H1 (cell line): Measurements from ENCODE around the gene GDF2. TPM values are rescaled to one million over a fixed set of nuclear protein-coding genes. Genes with fewer than 3 reads are reported as not detected.

Experiments
- CTCF ChIA-PET: fragments of 300-600 bp; sonication (Branson Sonifier 250); formaldehyde crosslinking; loops from one replicate; lab custom pipeline; 2021; ENCODE audit not compliant: partially characterized antibody; lab: Charles Lee
- POLR2A ChIA-PET: fragments of 300-600 bp; sonication (Branson Sonifier 250); formaldehyde crosslinking; loops from one replicate; lab custom pipeline; 2021; ENCODE audit warnings: inconsistent platforms; ENCODE audit not compliant: partially characterized antibody; lab: Charles Lee
- DNase-seq, 2 experiments: peaks; one replicate each; pipeline versions ENCODE4 v3.0.0 to v3.0.0-alpha.2; 2010 to 2022; ENCODE audit warnings: low spot score in 2 of 2, low read depth in 1 of 2, mixed read lengths in 1 of 2
- FAIRE-seq: peaks from 2 replicates; lab custom pipeline; 2011; peaks lifted over from hg19 to GRCh38; lab: Jason Lieb, UNC
- H2AFZ ChIP-seq: 2 replicates; pipeline ENCODE4 v1.8.1; 2012; ENCODE audit warnings: low read length, inconsistent platforms
- H2AK5ac ChIP-seq: 2 replicates; pipeline ENCODE4 v1.6.1; 2013; ENCODE audit warnings: low read depth, low read length
- H2BK120ac ChIP-seq: replicated peaks from 2 replicates; pipeline ENCODE3; 2013; ENCODE audit warnings: low read depth, low read length, inconsistent platforms
- H2BK12ac ChIP-seq: 2 replicates; pipeline ENCODE4 v1.6.1; 2013; ENCODE audit warnings: low read depth, low read length
- H2BK15ac ChIP-seq: 2 replicates; pipeline ENCODE4 v1.6.1; 2013; ENCODE audit warnings: low read length
- H2BK20ac ChIP-seq: 2 replicates; pipeline ENCODE4 v1.6.1; 2013; ENCODE audit warnings: low read length
- H2BK5ac ChIP-seq: 2 replicates; pipeline ENCODE4 v1.6.1; 2013; ENCODE audit warnings: low read depth, low read length
- H3K14ac ChIP-seq: 2 replicates; pipeline ENCODE4 v1.6.1; 2013; ENCODE audit warnings: inconsistent platforms; ENCODE audit not compliant: insufficient read length
- H3K18ac ChIP-seq: 2 replicates; pipeline ENCODE4 v1.6.1; 2013; ENCODE audit warnings: low read length; ENCODE audit errors: extremely low read depth
- H3K23ac ChIP-seq: 2 replicates; pipeline ENCODE4 v1.6.1; 2013; ENCODE audit warnings: inconsistent platforms; ENCODE audit not compliant: insufficient read length
- H3K23me2 ChIP-seq: 2 replicates; pipeline ENCODE4 v1.6.1; 2013; ENCODE audit warnings: low read depth, low read length
- H3K27ac ChIP-seq: 2 replicates; pipeline ENCODE4 v1.6.1; 2011; ENCODE audit warnings: low read depth, low read length, inconsistent platforms
- H3K27me3 ChIP-seq, 4 experiments: replicated peaks in 1 of 4; 1 replicate in 1 of 4; 2 replicates in 3 of 4; pipeline versions ENCODE4 v1.6.1 to v1.8.1; 2011 to 2013; ENCODE audit warnings: low read length in 3 of 4, mild to moderate bottlenecking in 3 of 4, inconsistent platforms in 2 of 4, mixed read lengths in 2 of 4, moderate library complexity in 1 of 4; ENCODE audit not compliant: control insufficient read depth in 3 of 4, insufficient read depth in 3 of 4; ENCODE audit errors: extremely low read depth in 1 of 4
- H3K36me3 ChIP-seq, 4 experiments: 2 replicates each; pipeline versions ENCODE4 v1.6.1 to v1.8.1; 2011 to 2013; ENCODE audit warnings: mild to moderate bottlenecking in 4 of 4, low read length in 3 of 4, moderate library complexity in 2 of 4, control low read depth in 1 of 4, inconsistent platforms in 1 of 4; ENCODE audit not compliant: insufficient read depth in 4 of 4, control insufficient read depth in 2 of 4
- H3K4ac ChIP-seq: replicated peaks from 2 replicates; pipeline ENCODE3; 2013; ENCODE audit warnings: low read length, low read depth, mixed read lengths, inconsistent platforms; ENCODE audit not compliant: insufficient read length
- H3K4me1 ChIP-seq, 4 experiments: replicated peaks in 1 of 4; 1 replicate in 1 of 4; 2 replicates in 3 of 4; pipeline versions ENCODE4 v1.6.1 to v1.8.1; 2011 to 2013; ENCODE audit warnings: low read length in 3 of 4, inconsistent platforms in 2 of 4, mixed read lengths in 1 of 4; ENCODE audit not compliant: insufficient read depth in 4 of 4, control insufficient read depth in 3 of 4
- H3K4me2 ChIP-seq, 2 experiments: 2 replicates each; pipeline versions ENCODE4 v1.6.1 to v1.8.1; 2011 to 2013; ENCODE audit warnings: low read depth in 2 of 2, low read length in 2 of 2, control low read depth in 1 of 2, inconsistent platforms in 1 of 2, mild to moderate bottlenecking in 1 of 2; ENCODE audit not compliant: insufficient read depth in 1 of 2
- H3K4me3 ChIP-seq, 4 experiments: fragments of 200-600, 300-600 bp in 1 of 4; sonication (generic), shearing (Covaris generic), sonication (Bioruptor Twin) in 1 of 4; 2 replicates each; pipeline versions ENCODE4 v1.5.1 to v1.8.1; 2011 to 2016; ENCODE audit warnings: low read length in 4 of 4, low read depth in 3 of 4, control low read depth in 2 of 4, inconsistent platforms in 2 of 4, mild to moderate bottlenecking in 2 of 4, mixed read lengths in 1 of 4, moderate library complexity in 1 of 4; ENCODE audit not compliant: insufficient read depth in 2 of 4; ENCODE audit errors: extremely low read depth in 1 of 4
- H3K56ac ChIP-seq: replicated peaks from 2 replicates; pipeline ENCODE3; 2013; ENCODE audit warnings: low read depth, mild to moderate bottlenecking, mixed read lengths, low read length, inconsistent platforms; ENCODE audit not compliant: insufficient read length
- H3K79me1 ChIP-seq: 2 replicates; pipeline ENCODE4 v1.6.1; 2013; ENCODE audit warnings: low read depth, low read length, control low read depth
- H3K79me2 ChIP-seq, 2 experiments: 2 replicates each; pipeline versions ENCODE4 v1.6.1 to v1.8.1; 2012 to 2013; ENCODE audit warnings: low read length in 2 of 2, mild to moderate bottlenecking in 2 of 2, inconsistent platforms in 1 of 2; ENCODE audit not compliant: insufficient read depth in 2 of 2, control insufficient read depth in 1 of 2
- H3K9ac ChIP-seq, 4 experiments: replicated peaks in 1 of 4; 1 replicate in 1 of 4; 2 replicates in 3 of 4; pipeline versions ENCODE4 v1.6.1 to v1.8.1; 2011 to 2013; ENCODE audit warnings: low read depth in 3 of 4, low read length in 3 of 4, control low read depth in 2 of 4, mild to moderate bottlenecking in 2 of 4, moderate library complexity in 2 of 4, inconsistent platforms in 1 of 4; ENCODE audit errors: extremely low read depth in 1 of 4
- H3K9me3 ChIP-seq, 2 experiments: 2 replicates each; pipeline versions ENCODE4 v1.6.1 to v1.8.1; 2012 to 2013; ENCODE audit warnings: mild to moderate bottlenecking in 2 of 2, moderate library complexity in 2 of 2, control low read depth in 1 of 2, inconsistent platforms in 1 of 2, low read depth in 1 of 2, low read length in 1 of 2, mixed read lengths in 1 of 2; ENCODE audit not compliant: insufficient read depth in 2 of 2
- H4K20me1 ChIP-seq, 2 experiments: replicated peaks in 1 of 2; 2 replicates each; pipeline versions ENCODE3 to v1.8.1; 2011 to 2013; ENCODE audit warnings: inconsistent platforms in 2 of 2, low read length in 2 of 2, mild to moderate bottlenecking in 1 of 2; ENCODE audit not compliant: insufficient read depth in 2 of 2, control insufficient read depth in 1 of 2
- H4K5ac ChIP-seq: 2 replicates; pipeline ENCODE4 v1.6.1; 2013; ENCODE audit warnings: low read length, low read depth, mixed read lengths, inconsistent platforms; ENCODE audit not compliant: insufficient read length
- H4K8ac ChIP-seq: 2 replicates; pipeline ENCODE4 v1.8.0; 2013; ENCODE audit warnings: mild to moderate bottlenecking, moderate library complexity, low read length, inconsistent platforms; ENCODE audit not compliant: insufficient read depth; ENCODE audit errors: extremely low read depth
- H4K91ac ChIP-seq: replicated peaks from 2 replicates; pipeline ENCODE3; 2013; ENCODE audit warnings: low read length, mixed read lengths, inconsistent platforms; ENCODE audit not compliant: insufficient read length
- BACH1 ChIP-seq: IDR thresholded peaks from 2 replicates; pipeline ENCODE4 v1.6.1; 2012; ENCODE audit warnings: low read length, improper control_type of control experiment
- CHD2 ChIP-seq: IDR thresholded peaks from 2 replicates; pipeline ENCODE4 v1.6.1; 2012; ENCODE audit warnings: low read length, improper control_type of control experiment
- CTCF ChIP-seq, 3 experiments: IDR thresholded peaks; 1 replicate in 2 of 3; 2 replicates in 1 of 3; pipeline versions ENCODE4 v1.5.1 to v1.6.1; 2011; ENCODE audit warnings: low read length in 3 of 3, mild to moderate bottlenecking in 3 of 3, inconsistent platforms in 2 of 3, low read depth in 1 of 3, moderate library complexity in 1 of 3; ENCODE audit not compliant: insufficient read depth in 1 of 3; ENCODE audit errors: control extremely low read depth in 1 of 3
- EP300 ChIP-seq, 2 experiments: IDR thresholded peaks; 1 replicate in 1 of 2; 2 replicates in 1 of 2; pipeline ENCODE4 v1.6.1; 2011 to 2012; ENCODE audit warnings: low read depth in 2 of 2, low read length in 2 of 2, mild to moderate bottlenecking in 2 of 2, borderline replicate concordance in 1 of 2, inconsistent platforms in 1 of 2, moderate library complexity in 1 of 2
- EZH2 ChIP-seq: fragments of 200-600 bp; sonication (generic); IDR thresholded peaks from 2 replicates; pipeline ENCODE4 v1.7.1; 2012; ENCODE audit warnings: low read depth, mild to moderate bottlenecking, moderate library complexity, low read length, inconsistent platforms; ENCODE audit not compliant: severe bottlenecking
- HDAC6 ChIP-seq: IDR thresholded peaks from one replicate; pipeline ENCODE4 v1.7.1; 2012; ENCODE audit warnings: low read depth, mild to moderate bottlenecking, inconsistent platforms, low read length, moderate library complexity
- KDM5A ChIP-seq: fragments of 200-600 bp; IDR thresholded peaks from 2 replicates; pipeline ENCODE4 v1.7.1; 2012; ENCODE audit warnings: mild to moderate bottlenecking, low read length, inconsistent platforms, mixed read lengths
- POLR2AphosphoS5 ChIP-seq: IDR thresholded peaks from 2 replicates; pipeline ENCODE4 v1.6.1; 2011; ENCODE audit warnings: low read depth, low read length
- RFX5 ChIP-seq: IDR thresholded peaks from 2 replicates; pipeline ENCODE4 v1.6.1; 2011; ENCODE audit warnings: low read depth, low read length, improper control_type of control experiment, borderline replicate concordance
- SAP30 ChIP-seq: fragments of 300-600 bp; sonication (generic); IDR thresholded peaks from 2 replicates; pipeline ENCODE4 v1.7.1; 2012; ENCODE audit warnings: low read length, moderate library complexity, mild to moderate bottlenecking, inconsistent platforms; ENCODE audit not compliant: insufficient read depth, insufficient replicate concordance
- SRF ChIP-seq: IDR thresholded peaks from 2 replicates; pipeline ENCODE4 v1.6.1; 2011; ENCODE audit warnings: mild to moderate bottlenecking, low read depth, low read length, moderate library complexity
- USF2 ChIP-seq: IDR thresholded peaks from 2 replicates; pipeline ENCODE4 v1.6.1; 2011; ENCODE audit warnings: low read length, improper control_type of control experiment
- polyA plus RNA-seq, 7 experiments: library from polyadenylated mRNA; depleted of rRNA in 3 of 7; stranded (reverse) in 5 of 7; unstranded in 2 of 7; fragments of >200 nt in 5 of 7; fragments of 200-250 nt in 2 of 7; gene quantifications; 1 replicate in 5 of 7; 2 replicates in 1 of 7; 4 replicates in 1 of 7; pipeline versions ENCODE4 v1.2.1 to v1.2.3, GENCODE V29; 2011 to 2013; ENCODE audit warnings: missing spikeins in 2 of 7, mixed read lengths in 2 of 7
- total RNA-seq: library from RNA; stranded (reverse); fragmentation: NEBNext Ultra II Directional; extraction: Animal tissue kit (Norgen Biotek cat#: 25700); gene quantifications from 2 replicates; pipeline ENCODE4 v1.2.1, GENCODE V29; 2021

The GDF2 gene
- total and polyA plus RNA-seq, 2 of the 8 experiments (the other 6 are each of a cell fraction or from before 2014, with no cell fraction given) = not detected

- no peak for FAIRE-seq
- Histone ChIP-seq H2BK5ac (no peak overlapping the region), H3K4ac (no peak overlapping the region), H3K9me3 (no peaks in the 10 kb centered on the region), H3K4me1 (no peaks in the 10 kb centered on the region), H4K91ac (no peak overlapping the region), H4K20me1 (no peaks in the 10 kb centered on the region), H3K56ac (no peak overlapping the region), H4K8ac (no peak overlapping the region; the same call in 1 of the 2 replicates), H3K36me3 (no peaks in the 10 kb centered on the region), H3K14ac (no peak overlapping the region), H2BK15ac (no peak overlapping the region), H3K9ac (no peak overlapping the region), H2BK120ac (no peak overlapping the region), H3K79me1 (no peaks in the 10 kb centered on the region), H4K5ac (no peak overlapping the region), H3K18ac (no peak overlapping the region), H3K79me2 (no peaks in the 10 kb centered on the region), H2AK5ac (no peak overlapping the region), H3K4me3 (no peak overlapping the region), H2BK20ac (no peak overlapping the region), H3K4me2 (no peak overlapping the region), H2AFZ (no peak overlapping the region), H3K27ac (no peak overlapping the region), H3K27me3 (no peaks in the 10 kb centered on the region), H2BK12ac (no peak overlapping the region), H3K23ac (no peak overlapping the region), H3K23me2 (no peaks in the 10 kb centered on the region)
- ChIA-PET CTCF (interaction anchor here (0.8 to 1.6 kb wide), 5 partner anchors 14 to 259 kb away, joined by 3 to 5 read pairs (median 3); no protein-coding TSS in a partner anchor), POLR2A (no interaction called here)
- DNase-seq = no peak
- TF ChIP-seq CHD2 = no peak
- TF ChIP-seq HDAC6 = no peak
- TF ChIP-seq SAP30 = no peak
- TF ChIP-seq EZH2 = no peak
- no peak for TF ChIP-seq EP300 (IDR thresholded peaks at IDR 0.05; ENCODE audit: borderline replicate concordance in 1 of 2, low read depth in 2 of 2, low read length in 2 of 2)
- no peak for TF ChIP-seq USF2
- no peak for TF ChIP-seq CTCF (IDR thresholded peaks at IDR 0.05; ENCODE audit: control extremely low read depth in 1 of 3, insufficient read depth in 1 of 3, low read depth in 1 of 3, low read length in 3 of 3)
- no peak for TF ChIP-seq RFX5
- no peak for TF ChIP-seq KDM5A
- no peak for TF ChIP-seq POLR2AphosphoS5
- TF ChIP-seq SRF = no peak
- TF ChIP-seq BACH1 = no peak
Observed at GRCh38 chr10:47283848-47284247, 38.4 kb upstream of the GDF2 start.
